ENCODE data around the gene IRF7. TPM values are rescaled to one million over a fixed set of nuclear protein-coding genes. Genes with fewer than 3 reads are reported as not detected.

The IRF7 gene
- total RNA-seq, 1 experiment from 2014 or later: 15.2 TPM

DNA sequence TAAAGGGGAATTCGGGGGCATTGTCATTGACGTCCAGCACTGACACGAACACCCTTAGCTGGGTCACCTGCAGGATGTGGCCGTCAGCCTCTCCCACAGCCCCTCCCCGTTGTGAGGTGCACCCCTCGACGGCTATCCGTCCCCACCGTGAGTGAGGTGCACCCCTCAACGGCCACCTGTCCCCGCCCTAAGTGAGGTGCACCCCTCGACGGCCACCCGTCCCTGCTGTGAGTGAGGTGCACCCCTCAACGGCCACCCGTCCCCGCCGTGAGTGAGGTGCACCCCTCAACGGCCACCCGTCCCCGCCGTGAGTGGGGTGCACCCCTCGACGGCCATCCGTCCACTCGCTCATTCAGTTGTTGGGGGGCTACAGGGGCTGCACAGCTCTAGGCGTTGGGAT, 6.1 kb upstream of the IRF7 start (continued):
- TF ChIP-seq EGR1 (IDR thresholded peaks at IDR 0.05; ENCODE audit: low read depth) (no peak), SP1 (IDR thresholded peaks at IDR 0.05; ENCODE audit: low read depth) (no peak), POLR2AphosphoS5 (IDR thresholded peaks at IDR 0.05; ENCODE audit: low read depth, low read length) (no peak), JUND (IDR thresholded peaks at IDR 0.05) (no peak), SRF (IDR thresholded peaks at IDR 0.05; ENCODE audit: low read depth) (no peak)
- TF ChIP-seq, protein P1, sequence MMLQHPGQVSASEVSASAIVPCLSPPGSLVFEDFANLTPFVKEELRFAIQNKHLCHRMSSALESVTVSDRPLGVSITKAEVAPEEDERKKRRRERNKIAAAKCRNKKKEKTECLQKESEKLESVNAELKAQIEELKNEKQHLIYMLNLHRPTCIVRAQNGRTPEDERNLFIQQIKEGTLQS (IDR thresholded peaks at IDR 0.05): no peak

DNA sequence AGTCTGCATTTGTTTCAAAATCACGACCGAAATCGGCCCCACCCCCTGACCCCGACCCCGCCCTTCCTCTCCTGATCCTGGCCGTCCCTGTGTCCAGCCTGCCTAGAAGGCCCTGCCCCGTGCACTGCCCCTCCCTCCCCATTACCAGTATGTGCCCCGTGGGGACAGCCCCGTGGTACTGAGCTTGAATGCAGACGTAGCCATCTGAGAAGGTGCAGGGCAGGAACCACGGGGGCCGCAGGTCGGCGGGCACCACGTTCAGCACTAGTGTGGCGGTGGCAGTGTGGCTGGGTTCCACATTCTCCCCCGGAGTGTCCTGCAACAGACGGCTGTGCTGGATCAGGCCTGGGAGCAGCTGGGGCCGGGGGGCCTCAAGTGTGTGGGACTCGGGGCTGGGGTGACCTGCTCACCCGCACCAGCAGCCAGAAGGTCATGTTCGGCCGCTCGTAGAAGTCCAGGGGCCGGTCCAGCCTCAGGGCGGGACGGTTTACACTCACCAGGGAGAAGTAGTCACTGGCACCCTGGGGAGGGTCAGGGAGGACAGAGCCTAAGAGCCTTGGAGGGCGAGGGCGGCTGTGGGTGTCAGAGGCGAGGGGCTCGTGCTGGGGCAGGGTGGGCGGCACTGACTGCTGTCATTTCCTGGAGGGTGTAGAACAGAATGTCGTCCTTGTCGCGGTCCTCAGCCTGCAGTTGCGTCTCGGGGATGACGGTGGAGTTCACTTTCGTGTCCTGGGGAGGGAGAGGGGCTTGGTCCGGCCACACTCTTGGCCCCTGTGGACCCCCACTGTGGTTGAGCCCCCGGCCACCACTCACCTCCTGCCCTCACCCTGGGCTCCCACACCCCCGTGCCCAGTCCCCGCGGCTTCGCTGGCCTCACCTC, 5.4 kb upstream of the IRF7 start:
- RAD21 ChIA-PET (ENCODE audit: low non-redundant PET in 1 of 2, low total read pairs in 2 of 2, uncharacterized antibody in 2 of 2, unreplicated experiment in 2 of 2): no interaction called here
- no peaks in the 10 kb centered on the region for H3K27me3 ChIP-seq (ENCODE audit: insufficient read depth, low read length)
- no peaks in the 10 kb centered on the region for H4K20me1 ChIP-seq (ENCODE audit: insufficient read depth)
- H3K9me3 ChIP-seq (ENCODE audit: control insufficient read depth in 1 of 2, insufficient read depth in 1 of 2, low read depth in 1 of 2, low read length in 2 of 2): no peaks in the 10 kb centered on the region
- H3K36me3 ChIP-seq (ENCODE audit: control insufficient read depth in 1 of 2, insufficient read depth in 2 of 2, low read length in 2 of 2): peaks cover 3 to 4% of the 10 kb centered on the region in 2 experiments; a peak in 2 of 4 replicates
- ATAC-seq: no peak
- H2AFZ ChIP-seq (ENCODE audit: low read depth, low read length, poor library complexity, severe bottlenecking): no peak overlapping the region
- H3K4me3 ChIP-seq (replicated peaks in 1 of 2; ENCODE audit: low read depth in 1 of 2, low read length in 2 of 2): no peak overlapping the region
- DNase-seq (ENCODE audit: low read depth, low spot score): no peak
- CTCF ChIA-PET: no interaction called here
- H3K79me2 ChIP-seq (ENCODE audit: insufficient read depth, low read length): peaks cover 8% of the 10 kb centered on the region; the same call in 1 of the 2 replicates
- BruUV-seq (replicated peaks): no TSS peak
- H3K9ac ChIP-seq (ENCODE audit: low read length): no peak overlapping the region
- intact Hi-C loops (cut with micrococcal nuclease): no loop called here
- no peaks in the 10 kb centered on the region for H3K9me2 ChIP-seq (ENCODE audit: insufficient read depth)
- no peak overlapping the region for H3K27ac ChIP-seq (ENCODE audit: low read depth, low read length)
- H3K4me2 ChIP-seq (ENCODE audit: low read length): no peak overlapping the region
- POLR2A ChIA-PET: no interaction called here
- no peak for TF ChIP-seq YY1 (IDR thresholded peaks at IDR 0.05; ENCODE audit: extremely low read depth, insufficient replicate concordance, low read depth, low read length)
- no peak for TF ChIP-seq ZNF274 (IDR thresholded peaks at IDR 0.05; ENCODE audit: low read depth, low read length)
- H3K4me1 ChIP-seq (ENCODE audit: control insufficient read depth in 1 of 2, insufficient read depth in 2 of 2, low read length in 2 of 2): peaks cover 0 to 19% of the 10 kb centered on the region in 2 experiments; a peak in 3 of 4 replicates
